IMR-90 (cell line): ENCODE results near the gene POLR1A.

Experiments used
- MAFK ChIP-seq: IDR thresholded peaks from 2 replicates; pipeline ENCODE4 v1.6.1; 2012; ENCODE audit warnings: low read depth, low read length, improper control_type of control experiment
- MXI1 ChIP-seq: IDR thresholded peaks from 2 replicates; pipeline ENCODE4 v1.6.1; 2012; ENCODE audit warnings: low read depth, mild to moderate bottlenecking, low read length, moderate library complexity, borderline replicate concordance
- POLR2A ChIP-seq: IDR thresholded peaks from 2 replicates; pipeline ENCODE4 v1.6.1; 2012; ENCODE audit warnings: mild to moderate bottlenecking, low read depth, low read length
- TF ChIP-seq, protein P1 (sequence below): conservative IDR thresholded peaks from 2 replicates; pipeline ENCODE4 v1.5.1; 2012; ENCODE audit warnings: mild to moderate bottlenecking, low read depth, low read length, improper control_type of control experiment

DNA sequence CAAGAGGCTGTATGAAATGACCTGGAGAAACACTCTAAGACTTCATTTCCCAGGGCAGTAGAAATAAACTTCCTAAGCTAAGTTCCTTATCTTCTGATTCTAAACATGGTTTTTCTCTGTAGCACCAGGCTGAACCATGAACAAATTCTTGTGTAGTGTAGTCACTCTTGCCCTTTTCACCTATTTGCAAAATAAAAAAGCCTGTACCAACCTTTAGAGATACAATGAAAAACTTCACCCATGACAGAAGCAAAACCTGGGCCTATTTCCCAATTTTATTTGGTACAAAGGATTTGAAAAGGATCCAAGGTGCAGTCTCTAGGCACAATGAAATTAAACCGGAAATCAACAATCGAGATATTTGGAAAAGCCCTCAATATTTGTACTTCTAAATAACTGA is 43.6 kb downstream of the POLR1A start:
- TF ChIP-seq, protein P1, sequence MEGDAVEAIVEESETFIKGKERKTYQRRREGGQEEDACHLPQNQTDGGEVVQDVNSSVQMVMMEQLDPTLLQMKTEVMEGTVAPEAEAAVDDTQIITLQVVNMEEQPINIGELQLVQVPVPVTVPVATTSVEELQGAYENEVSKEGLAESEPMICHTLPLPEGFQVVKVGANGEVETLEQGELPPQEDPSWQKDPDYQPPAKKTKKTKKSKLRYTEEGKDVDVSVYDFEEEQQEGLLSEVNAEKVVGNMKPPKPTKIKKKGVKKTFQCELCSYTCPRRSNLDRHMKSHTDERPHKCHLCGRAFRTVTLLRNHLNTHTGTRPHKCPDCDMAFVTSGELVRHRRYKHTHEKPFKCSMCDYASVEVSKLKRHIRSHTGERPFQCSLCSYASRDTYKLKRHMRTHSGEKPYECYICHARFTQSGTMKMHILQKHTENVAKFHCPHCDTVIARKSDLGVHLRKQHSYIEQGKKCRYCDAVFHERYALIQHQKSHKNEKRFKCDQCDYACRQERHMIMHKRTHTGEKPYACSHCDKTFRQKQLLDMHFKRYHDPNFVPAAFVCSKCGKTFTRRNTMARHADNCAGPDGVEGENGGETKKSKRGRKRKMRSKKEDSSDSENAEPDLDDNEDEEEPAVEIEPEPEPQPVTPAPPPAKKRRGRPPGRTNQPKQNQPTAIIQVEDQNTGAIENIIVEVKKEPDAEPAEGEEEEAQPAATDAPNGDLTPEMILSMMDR, result no peak
- TF ChIP-seq MXI1, result no peak
- no peak for TF ChIP-seq POLR2A
- TF ChIP-seq MAFK, result no peak
